Uterus (tissue), 4 donors: ENCODE measurements around the gene NDN. TPM values are rescaled to one million over a fixed set of nuclear protein-coding genes. Genes with fewer than 3 reads are reported as not detected.

Source experiments
- DNase-seq, 2 donors: peaks; one replicate each; pipeline ENCODE4 v3.0.0-alpha.2; 2019 to 2020
- H3K27ac ChIP-seq, 2 donors: fragments of 200-600 bp; sonication (generic); 1 replicate in 1 of 2; 2 replicates in 1 of 2; pipeline ENCODE4 v1.5.1; 2016 to 2018
- H3K27me3 ChIP-seq, 2 donors: fragments of 200-600 bp; sonication (generic); one replicate each; pipeline ENCODE4 v1.5.1; 2018 to 2019; ENCODE audit warnings: control low read depth in 1 of 2
- H3K36me3 ChIP-seq, 2 donors: fragments of 200-600 bp; sonication (generic); one replicate each; pipeline ENCODE4 v1.5.1; 2019; ENCODE audit warnings: control low read depth in 1 of 2
- H3K4me1 ChIP-seq, 2 donors: fragments of 200-600 bp; sonication (generic); one replicate each; pipeline ENCODE4 v1.5.1; 2018 to 2019; ENCODE audit warnings: control low read depth in 1 of 2
- H3K4me3 ChIP-seq, 2 donors: fragments of 200-600 bp; sonication (generic); 1 replicate in 1 of 2; 2 replicates in 1 of 2; pipeline ENCODE4 v1.5.1; 2018 to 2019; ENCODE audit warnings: mild to moderate bottlenecking in 1 of 2
- H3K9me3 ChIP-seq, 2 donors: fragments of 200-600 bp; sonication (generic); one replicate each; pipeline ENCODE4 v1.5.1; 2019; ENCODE audit warnings: control low read depth in 1 of 2
- POLR2A ChIP-seq, 2 donors: fragments of 450-650 bp; IDR thresholded peaks; one replicate each; pipeline ENCODE4 v1.6.1; 2016; ENCODE audit warnings: antibody characterized with exemption in 2 of 2, mild to moderate bottlenecking in 1 of 2, moderate library complexity in 1 of 2
- intact Hi-C: fragments of 100-400 bp; cut with DNase I; formaldehyde crosslinking; loops from one replicate; pipeline ENCODE4 v1.15.1; 2023; ENCODE audit warnings: low total_unique reads
- total RNA-seq, 4 donors: library from RNA; depleted of rRNA in 3 of 4; stranded (reverse); fragments of >200 nt in 3 of 4; gene quantifications; one replicate each; pipeline versions ENCODE4 v1.1.0 to v1.2.4, GENCODE V29; 2014 to 2023
- TF ChIP-seq, protein P1 (sequence below), 4 experiments: fragments of 200-600 bp in 2 of 4; fragments of 450-650 bp in 2 of 4; sonication (generic) in 2 of 4; IDR thresholded peaks; one replicate each; pipeline ENCODE4 v1.5.1; 2016 to 2019; ENCODE audit warnings: antibody characterized with exemption in 4 of 4, mild to moderate bottlenecking in 2 of 4, moderate library complexity in 1 of 4
- donor health status: DM: yes; HTN: yes; CAD: no.

The NDN gene
- total RNA-seq, 4 donors from 2014 or later: 64.6 to 166 (median 80.5) TPM

DNA sequence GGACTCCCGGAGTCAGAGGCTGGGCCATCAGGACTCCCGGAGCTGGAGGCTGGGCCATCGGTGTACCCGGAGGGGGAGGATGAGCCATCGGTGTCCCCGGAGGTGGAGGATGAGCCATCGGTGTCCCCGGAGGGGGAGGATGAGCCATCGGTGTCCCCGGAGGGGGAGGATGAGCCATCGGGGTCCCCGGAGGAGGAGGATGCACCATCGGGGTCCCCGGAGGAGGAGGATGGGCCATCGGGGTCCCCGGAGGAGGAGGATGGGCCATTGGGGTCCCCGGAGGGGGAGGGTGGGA, 40.2 kb downstream of the NDN start:
- Histone ChIP-seq H3K36me3 (no peaks in the 10 kb centered on the region), H3K4me1 (no peaks in the 10 kb centered on the region), H3K27me3 (peaks cover 0 to 8% of the 10 kb centered on the region in 2 donors), H3K27ac (no peak overlapping the region), H3K9me3 (no peaks in the 10 kb centered on the region), H3K4me3 (peak overlapping the region; percentile 23 to 26)
- no peak for TF ChIP-seq POLR2A (IDR thresholded peaks at IDR 0.05)
- TF ChIP-seq, protein P1, sequence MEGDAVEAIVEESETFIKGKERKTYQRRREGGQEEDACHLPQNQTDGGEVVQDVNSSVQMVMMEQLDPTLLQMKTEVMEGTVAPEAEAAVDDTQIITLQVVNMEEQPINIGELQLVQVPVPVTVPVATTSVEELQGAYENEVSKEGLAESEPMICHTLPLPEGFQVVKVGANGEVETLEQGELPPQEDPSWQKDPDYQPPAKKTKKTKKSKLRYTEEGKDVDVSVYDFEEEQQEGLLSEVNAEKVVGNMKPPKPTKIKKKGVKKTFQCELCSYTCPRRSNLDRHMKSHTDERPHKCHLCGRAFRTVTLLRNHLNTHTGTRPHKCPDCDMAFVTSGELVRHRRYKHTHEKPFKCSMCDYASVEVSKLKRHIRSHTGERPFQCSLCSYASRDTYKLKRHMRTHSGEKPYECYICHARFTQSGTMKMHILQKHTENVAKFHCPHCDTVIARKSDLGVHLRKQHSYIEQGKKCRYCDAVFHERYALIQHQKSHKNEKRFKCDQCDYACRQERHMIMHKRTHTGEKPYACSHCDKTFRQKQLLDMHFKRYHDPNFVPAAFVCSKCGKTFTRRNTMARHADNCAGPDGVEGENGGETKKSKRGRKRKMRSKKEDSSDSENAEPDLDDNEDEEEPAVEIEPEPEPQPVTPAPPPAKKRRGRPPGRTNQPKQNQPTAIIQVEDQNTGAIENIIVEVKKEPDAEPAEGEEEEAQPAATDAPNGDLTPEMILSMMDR (IDR thresholded peaks at IDR 0.05): no peak
- intact Hi-C loops: no loop called here
- no peak for DNase-seq

DNA sequence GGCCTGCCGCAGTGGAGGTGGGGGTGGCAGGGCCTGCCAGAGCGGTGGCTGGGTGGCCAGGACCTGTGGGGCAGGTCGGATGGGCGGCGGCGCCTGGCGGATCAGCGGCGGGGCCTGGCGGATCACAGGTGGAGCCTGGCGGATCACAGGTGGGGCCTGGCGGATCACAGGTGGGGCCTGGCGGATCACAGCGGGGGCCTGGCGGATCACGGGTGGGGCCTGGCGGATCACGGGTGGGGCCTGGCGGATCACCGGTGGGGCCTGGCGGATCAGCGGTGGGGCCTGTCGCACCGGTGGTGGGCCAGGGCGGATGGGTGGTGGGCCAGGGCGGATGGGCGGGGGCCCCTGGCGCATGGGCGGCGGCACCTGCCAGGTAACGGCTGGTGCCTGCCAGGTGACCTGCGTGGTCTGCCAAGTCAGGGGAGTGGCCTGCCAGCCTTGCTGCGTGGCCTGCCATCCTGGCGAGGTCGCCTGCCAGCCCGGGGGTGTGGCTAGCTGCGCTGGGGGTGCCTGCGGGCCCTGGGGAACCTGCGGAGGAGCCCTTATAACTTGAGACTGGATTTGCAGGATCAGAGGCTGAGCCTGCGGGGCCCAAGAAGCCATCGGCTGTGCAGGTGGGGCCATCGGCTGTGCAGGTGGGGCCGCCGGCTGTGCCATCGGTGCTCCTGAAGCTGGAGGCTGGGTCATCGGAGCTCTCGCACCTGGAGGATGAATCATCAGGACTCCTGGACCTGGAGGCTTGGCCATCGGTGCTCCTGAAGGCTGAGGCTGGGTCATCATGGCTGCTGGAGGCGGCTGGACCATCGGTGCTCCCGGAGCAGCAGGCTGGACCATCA, 40.7 kb downstream of the NDN start:
- Histone ChIP-seq H3K27ac (no peak overlapping the region), H3K4me1 (no peaks in the 10 kb centered on the region), H3K27me3 (peaks cover 0 to 8% of the 10 kb centered on the region in 2 donors), H3K9me3 (no peaks in the 10 kb centered on the region), H3K36me3 (no peaks in the 10 kb centered on the region), H3K4me3 (no peak overlapping the region)
- intact Hi-C loops: no loop called here
- DNase-seq: no peak
- TF ChIP-seq, protein P1 (IDR thresholded peaks at IDR 0.05): no peak
- TF ChIP-seq POLR2A (IDR thresholded peaks at IDR 0.05): no peak

DNA sequence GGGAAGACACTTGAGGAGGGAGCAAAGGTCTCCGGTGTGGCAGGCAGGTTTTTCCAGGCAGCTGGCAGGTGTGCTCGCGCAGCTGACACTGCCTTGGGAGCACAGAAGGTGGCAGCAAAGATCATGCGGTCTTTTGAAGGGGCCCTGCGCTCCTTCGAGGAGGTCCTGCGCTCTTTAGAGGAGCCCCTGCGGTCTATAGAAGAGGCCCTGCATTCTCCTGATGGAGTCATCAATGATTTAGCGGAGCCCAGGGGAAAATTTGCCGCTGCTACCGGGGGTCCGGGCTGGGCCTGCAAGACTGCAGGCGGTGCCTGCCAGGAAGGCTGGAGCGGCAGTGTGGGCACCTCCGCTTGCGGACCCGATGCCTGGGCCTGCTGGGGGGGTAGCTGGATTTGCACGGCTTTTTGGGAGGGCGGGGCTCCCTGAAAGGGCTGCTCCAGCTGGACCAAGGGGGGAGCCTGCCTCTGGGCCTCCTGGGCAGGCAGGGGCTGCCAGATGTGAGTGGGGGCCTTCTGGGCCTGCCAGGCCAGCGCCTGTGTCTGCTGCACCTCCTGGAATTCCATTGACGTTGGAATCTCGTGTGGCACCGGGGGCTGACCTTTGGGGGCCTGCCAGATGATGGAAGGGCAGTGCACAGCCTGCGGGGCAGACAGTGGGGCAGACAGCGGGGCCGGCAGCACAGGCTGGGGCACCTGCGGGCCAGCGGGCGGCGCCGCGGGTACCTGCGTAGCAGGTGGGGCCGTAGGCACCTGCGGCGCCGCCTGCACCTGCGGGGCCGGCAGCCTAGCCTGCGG, 41.5 kb downstream of the NDN start:
- H3K36me3 ChIP-seq: no peaks in the 10 kb centered on the region
- no peak for DNase-seq
- intact Hi-C loops: no loop called here
- H3K4me3 ChIP-seq: no peak overlapping the region
- H3K9me3 ChIP-seq: no peaks in the 10 kb centered on the region
- no peak for TF ChIP-seq POLR2A (IDR thresholded peaks at IDR 0.05)
- TF ChIP-seq, protein P1 (IDR thresholded peaks at IDR 0.05): no peak
- H3K4me1 ChIP-seq: no peaks in the 10 kb centered on the region
- H3K27ac ChIP-seq: no peak overlapping the region
- H3K27me3 ChIP-seq: peaks cover 0 to 8% of the 10 kb centered on the region in 2 donors

DNA sequence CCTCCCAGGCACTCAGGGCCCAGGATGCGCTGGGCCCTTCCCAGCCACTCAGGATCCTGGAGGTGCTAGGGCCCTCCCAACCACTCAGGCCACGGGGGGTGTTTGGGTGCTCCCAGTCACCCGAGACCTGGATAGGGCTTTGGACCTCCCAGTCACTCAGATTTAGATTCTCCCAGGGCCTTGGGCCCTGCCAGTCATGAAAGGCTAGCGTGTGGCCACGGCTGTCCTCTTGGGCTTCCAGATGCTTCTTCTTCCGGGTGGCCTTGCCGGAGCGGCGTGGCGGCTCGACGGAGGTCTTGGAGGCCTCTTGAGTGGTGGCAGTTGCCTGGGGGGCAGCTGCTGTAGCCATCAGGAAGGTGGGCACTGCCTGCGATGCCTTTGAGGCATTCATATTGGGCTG, 42.3 kb downstream of the NDN start:
- no peak for DNase-seq
- TF ChIP-seq, protein P1 (IDR thresholded peaks at IDR 0.05): no peak
- no peak for TF ChIP-seq POLR2A (IDR thresholded peaks at IDR 0.05)
- intact Hi-C loops: no loop called here
- Histone ChIP-seq H3K4me1 (no peaks in the 10 kb centered on the region), H3K4me3 (no peak overlapping the region), H3K27ac (no peak overlapping the region), H3K36me3 (no peaks in the 10 kb centered on the region), H3K27me3 (peaks cover 0 to 8% of the 10 kb centered on the region in 2 donors), H3K9me3 (no peaks in the 10 kb centered on the region)
